GM20431 (cell line): ENCODE data around the gene PCNX1.
"Not testable (repeated sequence)": the region's sequence is repeated elsewhere in the genome, so short reads cannot be mapped to it uniquely, and the experiment has no call there.

Source experiments
- in situ Hi-C: fragments of 300-500 bp; cut with MseI, MboI; formaldehyde crosslinking; loops from one replicate; pipeline ENCODE4 v1.15.0; 2020; ENCODE audit warnings: low sequenced_read_pairs; ENCODE audit not compliant: unreplicated experiment

The PCNX1 gene

GRCh38 chr14:71138448-71139293, 231.4 kb downstream of the PCNX1 start:
- in situ Hi-C loops: loop anchor here (10.0 kb wide), 1 partner anchor 616 kb away; no protein-coding TSS in a partner anchor

GRCh38 chr14:71139294-71139946, 232.2 kb downstream of the PCNX1 start:
- in situ Hi-C loops: loop anchor here (10.0 kb wide), 1 partner anchor 615 kb away; no protein-coding TSS in a partner anchor

GRCh38 chr14:71140157-71140556, 232.9 kb downstream of the PCNX1 start:
- in situ Hi-C loops: no loop called here

- in situ Hi-C loops: no loop called here
Measured at GRCh38 chr14:71141701-71142374, 234.6 kb downstream of the PCNX1 start.

DNA sequence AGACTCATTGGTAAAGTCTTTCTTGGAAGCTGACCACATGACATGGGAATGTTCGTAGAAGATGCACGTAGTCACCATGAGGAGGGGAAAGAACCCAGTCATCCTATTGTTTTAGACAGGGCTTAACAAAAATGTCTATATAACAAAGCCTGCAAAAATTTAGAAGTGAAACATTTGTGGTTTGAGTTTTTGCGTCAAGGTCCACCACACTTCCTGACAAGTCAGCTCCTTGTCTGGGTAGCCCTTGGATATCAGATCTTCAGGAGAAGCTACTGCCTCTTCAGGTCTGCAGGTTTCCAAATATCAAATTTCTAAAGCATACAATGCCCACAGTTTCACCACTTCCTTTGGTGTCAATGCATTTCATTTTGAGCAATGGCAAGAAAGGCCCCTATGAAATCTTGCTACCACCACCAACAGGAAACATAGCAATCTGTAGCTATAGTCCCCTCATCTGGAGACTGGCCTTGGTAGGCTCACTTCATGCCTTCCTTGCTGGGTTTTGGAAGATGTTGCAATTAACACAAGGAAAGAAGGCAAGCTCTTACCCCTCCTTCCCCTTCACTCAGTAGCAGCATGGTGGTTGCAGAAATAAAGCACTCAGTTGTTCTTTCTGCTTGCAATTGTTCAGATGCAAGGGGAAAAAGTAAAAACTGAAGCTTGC, 235.2 kb downstream of the PCNX1 start:
- in situ Hi-C loops: no loop called here

GRCh38 chr14:71143381-71144290, 236.4 kb downstream of the PCNX1 start:
- in situ Hi-C loops: no loop called here

DNA sequence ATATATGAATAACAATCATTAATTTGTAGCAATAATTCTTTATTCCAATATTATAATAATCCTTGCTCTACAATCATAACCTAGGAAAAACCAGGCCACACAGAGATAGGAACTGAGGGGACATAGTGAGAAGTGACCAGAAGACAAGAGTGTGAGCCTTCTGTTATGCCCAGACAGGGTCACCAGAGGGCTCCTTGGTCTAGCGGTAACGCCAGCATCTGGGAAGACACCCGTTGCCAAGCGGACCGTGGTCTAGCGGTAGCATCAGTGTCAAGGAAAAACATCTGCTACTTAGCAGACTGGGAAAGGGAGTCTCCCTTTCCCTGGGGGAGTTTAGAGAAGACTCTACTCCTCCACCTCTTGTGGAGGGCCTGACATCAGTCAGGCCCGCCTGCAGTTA, 240.1 kb downstream of the PCNX1 start:
- in situ Hi-C loops: not testable (repeated sequence)

DNA sequence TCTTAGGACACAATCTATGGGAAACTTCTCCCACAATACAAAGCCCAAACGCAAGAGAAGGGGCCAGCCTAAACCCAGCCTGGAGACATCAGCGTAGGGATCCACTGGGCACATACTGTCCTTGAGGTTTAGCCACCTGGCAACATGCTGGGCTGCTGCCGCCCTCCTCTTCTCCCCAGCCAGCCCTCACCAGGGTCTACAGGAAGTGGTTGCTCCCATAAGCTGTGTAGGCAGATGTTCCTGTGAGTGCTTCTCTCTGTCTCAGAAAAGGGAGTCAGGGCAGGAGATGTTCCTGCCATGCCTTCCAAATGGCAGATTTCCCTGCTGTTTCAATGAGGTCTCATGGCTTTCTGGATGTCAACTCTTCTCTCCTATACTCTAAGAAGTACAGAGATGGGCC, 241.4 kb downstream of the PCNX1 start:
- in situ Hi-C loops: no loop called here

- in situ Hi-C loops: no loop called here
Measured at GRCh38 chr14:71150737-71151136, 243.5 kb downstream of the PCNX1 start.

- in situ Hi-C loops: no loop called here
Measured at GRCh38 chr14:71155743-71156142, 248.5 kb downstream of the PCNX1 start.

DNA sequence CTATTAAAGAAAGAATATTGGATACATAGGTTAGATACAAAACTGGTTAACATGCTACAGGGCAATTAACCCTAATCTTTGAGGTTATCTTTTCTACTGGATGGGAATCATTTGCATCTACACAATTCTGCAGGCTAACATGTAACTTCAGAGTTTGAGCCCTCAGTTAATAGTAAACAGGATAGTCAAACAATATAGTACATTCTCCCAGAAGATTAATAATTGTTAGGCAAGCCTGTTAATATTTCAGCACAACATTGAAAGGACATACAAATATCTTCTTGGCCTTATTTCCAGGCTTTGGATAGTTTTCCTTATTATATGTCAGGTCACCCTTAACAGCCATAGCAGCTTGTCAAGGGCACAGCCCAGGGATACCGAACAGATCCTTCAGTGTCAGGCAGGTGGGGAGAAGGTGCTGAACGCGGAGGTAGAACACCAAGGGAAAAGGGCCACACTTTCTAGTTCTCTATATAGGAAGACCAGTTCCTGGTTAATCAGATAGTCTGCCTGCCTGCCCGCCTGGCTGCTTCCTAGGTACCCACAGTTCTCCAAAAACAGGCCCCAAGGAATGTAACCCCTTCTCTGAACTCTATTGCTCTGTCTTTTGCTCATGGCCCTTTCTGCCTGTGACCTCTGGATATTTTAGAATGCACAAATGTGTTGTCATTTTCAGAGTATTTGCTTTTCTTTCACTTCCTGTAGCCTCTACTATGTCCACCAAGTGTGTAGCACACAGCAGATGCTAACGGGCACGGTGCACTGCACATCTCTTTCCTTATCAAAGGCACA, 256.0 kb downstream of the PCNX1 start:
- in situ Hi-C loops: no loop called here

- in situ Hi-C loops: no loop called here
Measured at GRCh38 chr14:71163842-71164629, 256.8 kb downstream of the PCNX1 start.
